ENCODE measurements around the gene SPINK5. TPM values are rescaled to one million over a fixed set of nuclear protein-coding genes. Genes with fewer than 3 reads are reported as not detected.
"Not testable (repeated sequence)": the region's sequence is repeated elsewhere in the genome, so short reads cannot be mapped to it uniquely, and the experiment has no call there.

SPINK5 gene
- 2.2 TPM for polyA plus RNA-seq (2013, experiment 1 of 2)
- 2.0 TPM for polyA plus RNA-seq (2013, experiment 2 of 2)

- H3K4me1 ChIP-seq (ENCODE audit: insufficient read depth, low read length) = no peaks in the 10 kb centered on the region
- H3K36me3 ChIP-seq (ENCODE audit: insufficient read depth, low read length) = peaks cover 8% of the 10 kb centered on the region; the same call in 1 of the 2 replicates
- H3K9me3 ChIP-seq (ENCODE audit: insufficient read depth, low read depth, low read length) = no peaks in the 10 kb centered on the region
- no peak within 1 kb of the TSS for H3K4me3 ChIP-seq (ENCODE audit: low read length)
- no peaks in the 10 kb centered on the region for H3K27me3 ChIP-seq (ENCODE audit: insufficient read depth, low read length)
- 95% methylated on average over 5 of the region's 5 CpGs for WGBS
- H3K27ac ChIP-seq (ENCODE audit: low read depth, low read length) = no peak within 1 kb of the TSS
- no peak within 1 kb of the TSS for H3K9ac ChIP-seq (ENCODE audit: low read depth, low read length)
Observed at GRCh38 chr5:148063861-148064260, at the start of gene SPINK5. Gene SPINK5, plus strand, starts transcription at chr5:148063980. Its CDS starts 65 bp downstream, at chr5:148064045.

- H3K9ac ChIP-seq (ENCODE audit: low read depth, low read length) = no peak overlapping the region
- H3K27me3 ChIP-seq (ENCODE audit: insufficient read depth, low read length) = no peaks in the 10 kb centered on the region
- 98% methylated on average over 3 of the region's 3 CpGs for WGBS
- H3K36me3 ChIP-seq (ENCODE audit: insufficient read depth, low read length) = no peaks in the 10 kb centered on the region; the same call in 1 of the 2 replicates
- H3K4me1 ChIP-seq (ENCODE audit: insufficient read depth, low read length) = peaks cover 3% of the 10 kb centered on the region; the same call in 1 of the 2 replicates
- no peak overlapping the region for H3K4me3 ChIP-seq (ENCODE audit: low read length)
- no peak overlapping the region for H3K27ac ChIP-seq (ENCODE audit: low read depth, low read length)
- no peaks in the 10 kb centered on the region for H3K9me3 ChIP-seq (ENCODE audit: insufficient read depth, low read depth, low read length)
Observed at GRCh38 chr5:148014276-148014675, 49.5 kb upstream of the SPINK5 start.

- Histone ChIP-seq H3K9ac (ENCODE audit: low read depth, low read length) (no peak overlapping the region), H3K4me1 (ENCODE audit: insufficient read depth, low read length) (no peaks in the 10 kb centered on the region), H3K36me3 (ENCODE audit: insufficient read depth, low read length) (peaks cover 7% of the 10 kb centered on the region), H3K27me3 (ENCODE audit: insufficient read depth, low read length) (no peaks in the 10 kb centered on the region), H3K4me3 (ENCODE audit: low read length) (no peak overlapping the region), H3K27ac (ENCODE audit: low read depth, low read length) (no peak overlapping the region), H3K9me3 (ENCODE audit: insufficient read depth, low read depth, low read length) (no peaks in the 10 kb centered on the region)
- WGBS = 96% methylated on average over 2 of the region's 3 CpGs
Observed at GRCh38 chr5:148020257-148020988, 43.4 kb upstream of the SPINK5 start.

- no peaks in the 10 kb centered on the region for H3K9me3 ChIP-seq (ENCODE audit: insufficient read depth, low read depth, low read length)
- no peaks in the 10 kb centered on the region for H3K27me3 ChIP-seq (ENCODE audit: insufficient read depth, low read length)
- H3K27ac ChIP-seq (ENCODE audit: low read depth, low read length) = no peak overlapping the region
- no peaks in the 10 kb centered on the region for H3K4me1 ChIP-seq (ENCODE audit: insufficient read depth, low read length)
- 97% methylated on average over 3 of the region's 3 CpGs for WGBS
- H3K36me3 ChIP-seq (ENCODE audit: insufficient read depth, low read length) = no peaks in the 10 kb centered on the region
- H3K4me3 ChIP-seq (ENCODE audit: low read length) = no peak overlapping the region
- no peak overlapping the region for H3K9ac ChIP-seq (ENCODE audit: low read depth, low read length)
Observed at GRCh38 chr5:148027505-148027904, 36.3 kb upstream of the SPINK5 start.

- Histone ChIP-seq H3K36me3 (ENCODE audit: insufficient read depth, low read length) (no peaks in the 10 kb centered on the region), H3K4me1 (ENCODE audit: insufficient read depth, low read length) (no peaks in the 10 kb centered on the region), H3K9me3 (ENCODE audit: insufficient read depth, low read depth, low read length) (no peaks in the 10 kb centered on the region), H3K27ac (ENCODE audit: low read depth, low read length) (no peak overlapping the region), H3K4me3 (ENCODE audit: low read length) (no peak overlapping the region), H3K9ac (ENCODE audit: low read depth, low read length) (no peak overlapping the region), H3K27me3 (ENCODE audit: insufficient read depth, low read length) (no peaks in the 10 kb centered on the region)
- WGBS = 95% methylated on average over 4 of the region's 4 CpGs
Observed at GRCh38 chr5:148029131-148029530, 34.6 kb upstream of the SPINK5 start.

- H3K4me3 ChIP-seq (ENCODE audit: low read length) = no peak overlapping the region
- H3K36me3 ChIP-seq (ENCODE audit: insufficient read depth, low read length) = no peaks in the 10 kb centered on the region
- H3K27me3 ChIP-seq (ENCODE audit: insufficient read depth, low read length) = no peaks in the 10 kb centered on the region
- no peak overlapping the region for H3K9ac ChIP-seq (ENCODE audit: low read depth, low read length)
- WGBS = 86% methylated on average over 1 of the region's 1 CpG
- no peaks in the 10 kb centered on the region for H3K9me3 ChIP-seq (ENCODE audit: insufficient read depth, low read depth, low read length)
- H3K27ac ChIP-seq (ENCODE audit: low read depth, low read length) = no peak overlapping the region
- H3K4me1 ChIP-seq (ENCODE audit: insufficient read depth, low read length) = no peaks in the 10 kb centered on the region
Observed at GRCh38 chr5:148033134-148033533, 30.6 kb upstream of the SPINK5 start.

GRCh38 chr5:148035676-148036075 lies 28.1 kb upstream of the SPINK5 start:
- Histone ChIP-seq H3K9me3 (ENCODE audit: insufficient read depth, low read depth, low read length) (no peaks in the 10 kb centered on the region), H3K9ac (ENCODE audit: low read depth, low read length) (no peak overlapping the region), H3K4me1 (ENCODE audit: insufficient read depth, low read length) (no peaks in the 10 kb centered on the region), H3K36me3 (ENCODE audit: insufficient read depth, low read length) (no peaks in the 10 kb centered on the region), H3K27ac (ENCODE audit: low read depth, low read length) (no peak overlapping the region), H3K27me3 (ENCODE audit: insufficient read depth, low read length) (no peaks in the 10 kb centered on the region), H3K4me3 (ENCODE audit: low read length) (no peak overlapping the region)

- H3K9me3 ChIP-seq (ENCODE audit: insufficient read depth, low read depth, low read length) = no peaks in the 10 kb centered on the region
- H3K4me3 ChIP-seq (ENCODE audit: low read length) = no peak overlapping the region
- 94% methylated on average over 5 of the region's 5 CpGs for WGBS
- H3K36me3 ChIP-seq (ENCODE audit: insufficient read depth, low read length) = no peaks in the 10 kb centered on the region
- no peaks in the 10 kb centered on the region for H3K27me3 ChIP-seq (ENCODE audit: insufficient read depth, low read length)
- no peak overlapping the region for H3K9ac ChIP-seq (ENCODE audit: low read depth, low read length)
- H3K4me1 ChIP-seq (ENCODE audit: insufficient read depth, low read length) = no peaks in the 10 kb centered on the region
- H3K27ac ChIP-seq (ENCODE audit: low read depth, low read length) = no peak overlapping the region
Observed at GRCh38 chr5:148042881-148043280, 20.9 kb upstream of the SPINK5 start.

GRCh38 chr5:148043705-148044104 lies 20.1 kb upstream of the SPINK5 start:
- Histone ChIP-seq H3K4me3 (ENCODE audit: low read length) (no peak overlapping the region), H3K27me3 (ENCODE audit: insufficient read depth, low read length) (no peaks in the 10 kb centered on the region), H3K9me3 (ENCODE audit: insufficient read depth, low read depth, low read length) (no peaks in the 10 kb centered on the region), H3K27ac (ENCODE audit: low read depth, low read length) (no peak overlapping the region), H3K36me3 (ENCODE audit: insufficient read depth, low read length) (no peaks in the 10 kb centered on the region), H3K4me1 (ENCODE audit: insufficient read depth, low read length) (no peaks in the 10 kb centered on the region), H3K9ac (ENCODE audit: low read depth, low read length) (no peak overlapping the region)
- 97% methylated on average over 2 of the region's 2 CpGs for WGBS

GRCh38 chr5:148055160-148055559 lies 8.6 kb upstream of the SPINK5 start:
- not testable (repeated sequence) for H3K4me3 ChIP-seq (ENCODE audit: low read length); H3K27ac ChIP-seq (ENCODE audit: low read depth, low read length); H3K9ac ChIP-seq (ENCODE audit: low read depth, low read length); H3K36me3 ChIP-seq (ENCODE audit: insufficient read depth, low read length); H3K4me1 ChIP-seq (ENCODE audit: insufficient read depth, low read length); H3K27me3 ChIP-seq (ENCODE audit: insufficient read depth, low read length)
- whole genome bisulfite sequencing = 91% methylated on average over 2 of the region's 2 CpGs
- peaks cover 44% of the 10 kb centered on the region for H3K9me3 ChIP-seq (ENCODE audit: insufficient read depth, low read depth, low read length)

- Histone ChIP-seq H3K4me3 (ENCODE audit: low read length) (no peak overlapping the region), H3K9ac (ENCODE audit: low read depth, low read length) (no peak overlapping the region), H3K4me1 (ENCODE audit: insufficient read depth, low read length) (no peaks in the 10 kb centered on the region), H3K27me3 (ENCODE audit: insufficient read depth, low read length) (no peaks in the 10 kb centered on the region), H3K27ac (ENCODE audit: low read depth, low read length) (no peak overlapping the region), H3K36me3 (ENCODE audit: insufficient read depth, low read length) (peaks cover 4% of the 10 kb centered on the region; the same call in 1 of the 2 replicates), H3K9me3 (ENCODE audit: insufficient read depth, low read depth, low read length) (peaks cover 21% of the 10 kb centered on the region)
- WGBS = 59% methylated on average over 1 of the region's 2 CpGs
Observed at GRCh38 chr5:148060309-148060708, 3.5 kb upstream of the SPINK5 start.

GRCh38 chr5:148060881-148061280 lies 2.9 kb upstream of the SPINK5 start:
- H3K4me1 ChIP-seq (ENCODE audit: insufficient read depth, low read length) = no peaks in the 10 kb centered on the region

More at GRCh38 chr5:148060881-148061280, 2.9 kb upstream of the SPINK5 start:
- Histone ChIP-seq H3K9me3 (ENCODE audit: insufficient read depth, low read depth, low read length) (peaks cover 15% of the 10 kb centered on the region), H3K36me3 (ENCODE audit: insufficient read depth, low read length) (peaks cover 8% of the 10 kb centered on the region; the same call in 1 of the 2 replicates), H3K9ac (ENCODE audit: low read depth, low read length) (no peak overlapping the region), H3K27me3 (ENCODE audit: insufficient read depth, low read length) (no peaks in the 10 kb centered on the region), H3K4me3 (ENCODE audit: low read length) (no peak overlapping the region), H3K27ac (ENCODE audit: low read depth, low read length) (no peak overlapping the region)

All from HUES64 (cell line).